Prostate gland (tissue), 2 donors: Measurements from ENCODE around the gene FAM53A. TPM values are rescaled to one million over a fixed set of nuclear protein-coding genes. Genes with fewer than 3 reads are reported as not detected.

Experiments used
- DNase-seq: peaks from one replicate; pipeline ENCODE4 v3.0.0-alpha.2; 2019; ENCODE audit warnings: low spot score
- H3K27ac ChIP-seq, 2 donors: fragments of 200-600 bp; sonication (generic); 2 replicates each; pipeline ENCODE4 v1.5.1; 2017 to 2019
- H3K27me3 ChIP-seq: fragments of 200-600 bp; sonication (generic); replicated peaks from 2 replicates; pipeline ENCODE4 v1.5.1; 2019; ENCODE audit not compliant: insufficient read depth
- H3K36me3 ChIP-seq, 2 donors: fragments of 200-600 bp; sonication (generic); 1 replicate in 1 of 2; 2 replicates in 1 of 2; pipeline versions ENCODE4 v1.5.1 to v1.8.1; 2017 to 2019
- H3K4me1 ChIP-seq: fragments of 200-600 bp; sonication (generic); replicated peaks from 2 replicates; pipeline ENCODE4 v1.5.1; 2019
- H3K4me3 ChIP-seq, 2 donors: fragments of 200-600 bp; sonication (generic); 2 replicates each; pipeline ENCODE4 v1.5.1; 2017 to 2019
- H3K9me3 ChIP-seq: fragments of 200-600 bp; sonication (generic); 2 replicates; pipeline ENCODE4 v1.5.1; 2017
- CTCF ChIP-seq, 4 experiments: fragments of 200-600 bp in 2 of 4; fragments of 450-650 bp in 2 of 4; sonication (generic) in 2 of 4; IDR thresholded peaks; 1 replicate in 3 of 4; 2 replicates in 1 of 4; pipeline ENCODE4 v1.5.1; 2016 to 2019; ENCODE audit warnings: antibody characterized with exemption in 4 of 4, mild to moderate bottlenecking in 2 of 4, moderate library complexity in 2 of 4
- POLR2A ChIP-seq: fragments of 450-650 bp; IDR thresholded peaks from one replicate; pipeline ENCODE4 v1.6.1; 2016; ENCODE audit warnings: antibody characterized with exemption, mild to moderate bottlenecking
- POLR2AphosphoS5 ChIP-seq: sonication (generic); formaldehyde crosslinking; IDR thresholded peaks from one replicate; pipeline ENCODE4 v1.6.1; 2017; ENCODE audit warnings: antibody characterized with exemption
- WGBS: methylation state at CpG from one replicate; pipeline ENCODE4 v1.1.5; 2018; 5-methylcytosine and 5-hydroxymethylcytosine counted together
- intact Hi-C: fragments of 100-400 bp; cut with DNase I; formaldehyde crosslinking; loops from one replicate; pipeline ENCODE4 v1.14.2; 2022
- total RNA-seq, 2 donors: library from RNA; depleted of rRNA; stranded (reverse); fragments of >200 nt; gene quantifications; one replicate each; pipeline ENCODE4 v1.1.0, GENCODE V29; 2016

Gene FAM53A
- total RNA-seq, 2 donors from 2014 or later, result 2.3 to 16.8 TPM

- Histone ChIP-seq H3K4me1 (no peaks in the 10 kb centered on the region), H3K27ac (peak overlapping the region in 1 of 2 donors; percentile 48), H3K4me3 (no peak overlapping the region), H3K9me3 (no peaks in the 10 kb centered on the region), H3K27me3 (no peaks in the 10 kb centered on the region), H3K36me3 (no peaks in the 10 kb centered on the region)
- WGBS, result 83% methylated on average over 23 of the region's 23 CpGs
- TF ChIP-seq POLR2A, result no peak
- no peak for TF ChIP-seq CTCF (IDR thresholded peaks at IDR 0.05)
- TF ChIP-seq POLR2AphosphoS5, result no peak
- intact Hi-C loops, result no loop called here
- no peak for DNase-seq
These were observed 1.4 kb upstream of the FAM53A start for GRCh38 chr4:1685235-1686150.

- H3K4me1 ChIP-seq, result no peaks in the 10 kb centered on the region
- no peak for TF ChIP-seq POLR2AphosphoS5
- TF ChIP-seq CTCF (IDR thresholded peaks at IDR 0.05), result peak in 1 of 4 experiments; percentile 3
- TF ChIP-seq POLR2A, result peak; percentile 6
- WGBS, result 43% methylated on average over 33 of the region's 66 CpGs
- DNase-seq, result no peak
- peak overlapping the region; percentile 38 to 48 for H3K27ac ChIP-seq
- no peaks in the 10 kb centered on the region for H3K27me3 ChIP-seq
- intact Hi-C loops, result loop anchor here (5.0 kb wide), 1 partner anchor 38 kb away; the partner anchor contains the start of genes TACC3 and TMEM129
- H3K4me3 ChIP-seq, result peak overlapping the region; percentile 50 to 59
- no peaks in the 10 kb centered on the region for H3K36me3 ChIP-seq
- no peaks in the 10 kb centered on the region for H3K9me3 ChIP-seq
These were observed 557 bp upstream of the FAM53A start for GRCh38 chr4:1684506-1685234.

- Histone ChIP-seq H3K27ac (peak overlapping the region; percentile 61 to 71), H3K4me1 (no peaks in the 10 kb centered on the region), H3K4me3 (peak overlapping the region; percentile 53 to 59), H3K36me3 (no peaks in the 10 kb centered on the region), H3K9me3 (no peaks in the 10 kb centered on the region), H3K27me3 (no peaks in the 10 kb centered on the region)
- no peak for DNase-seq
- no peak for TF ChIP-seq POLR2A
- TF ChIP-seq CTCF (IDR thresholded peaks at IDR 0.05), result no peak
- no peak for TF ChIP-seq POLR2AphosphoS5
- intact Hi-C loops, result loop anchor here (5.0 kb wide), 1 partner anchor 39 kb away; the partner anchor contains the start of genes TACC3 and TMEM129
- 6% methylated on average over 13 of the region's 13 CpGs for WGBS
These were observed 815 bp downstream of the FAM53A start for GRCh38 chr4:1683261-1683735.

GRCh38 chr4:1682860-1683259, 1.3 kb downstream of the FAM53A start:
- Histone ChIP-seq H3K4me1 (no peaks in the 10 kb centered on the region), H3K36me3 (no peaks in the 10 kb centered on the region), H3K4me3 (no peak overlapping the region), H3K27ac (peak overlapping the region in 1 of 2 donors; percentile 71), H3K9me3 (no peaks in the 10 kb centered on the region), H3K27me3 (no peaks in the 10 kb centered on the region)
- no peak for DNase-seq
- 89% methylated on average over 13 of the region's 13 CpGs for WGBS
- intact Hi-C loops, result loop anchor here (5.0 kb wide), 1 partner anchor 39 kb away; the partner anchor contains the start of genes TACC3 and TMEM129
- TF ChIP-seq CTCF (IDR thresholded peaks at IDR 0.05) (no peak), POLR2AphosphoS5 (no peak), POLR2A (no peak)
